Kidney (tissue), 14 donors: Measurements from ENCODE around the gene NUP62. TPM values are rescaled to one million over a fixed set of nuclear protein-coding genes. Genes with fewer than 3 reads are reported as not detected.

Source experiments
- DNase-seq, 5 donors: peaks; one replicate each; pipeline ENCODE4 v3.0.0-alpha.2; 2013 to 2020
- FAIRE-seq: peaks from 2 replicates; lab custom pipeline; 2012; peaks lifted over from hg19 to GRCh38; lab: Jason Lieb, UNC
- H3K27ac ChIP-seq, 2 donors: one replicate each; pipeline ENCODE4 v1.7.0; 2013; ENCODE audit warnings: low read depth in 2 of 2, low read length in 2 of 2, inconsistent platforms in 1 of 2
- H3K27me3 ChIP-seq: one replicate; pipeline ENCODE4 v1.7.1; 2013; ENCODE audit warnings: low read length, inconsistent platforms; ENCODE audit not compliant: control insufficient read depth, insufficient read depth
- H3K36me3 ChIP-seq, 3 donors: one replicate each; pipeline versions ENCODE4 v1.7.0 to v1.7.1; 2013; ENCODE audit warnings: low read length in 3 of 3, control low read depth in 1 of 3, inconsistent platforms in 1 of 3; ENCODE audit not compliant: insufficient read depth in 3 of 3, control insufficient read depth in 2 of 3
- H3K4me1 ChIP-seq, 3 donors: one replicate each; pipeline versions ENCODE4 v1.7.0 to v1.7.1; 2013; ENCODE audit warnings: low read length in 3 of 3, inconsistent platforms in 1 of 3, low read depth in 1 of 3; ENCODE audit not compliant: control insufficient read depth in 2 of 3, insufficient read depth in 2 of 3
- H3K4me3 ChIP-seq, 3 donors: one replicate each; pipeline versions ENCODE4 v1.7.0 to v1.8.1; 2013; ENCODE audit warnings: low read length in 3 of 3, control low read depth in 1 of 3, inconsistent platforms in 1 of 3
- H3K9ac ChIP-seq, 3 donors: one replicate each; pipeline versions ENCODE4 v1.7.0 to v1.7.1; 2013; ENCODE audit warnings: low read length in 3 of 3, control low read depth in 1 of 3, inconsistent platforms in 1 of 3
- H3K9me3 ChIP-seq, 3 donors: one replicate each; pipeline versions ENCODE4 v1.7.0 to v1.7.1; 2013; ENCODE audit warnings: low read length in 3 of 3, control low read depth in 1 of 3, inconsistent platforms in 1 of 3; ENCODE audit not compliant: control insufficient read depth in 2 of 3, insufficient read depth in 1 of 3
- intact Hi-C: fragments of 100-400 bp; cut with DNase I; formaldehyde crosslinking; loops from one replicate; pipeline ENCODE4 v1.11.1; 2022
- polyA plus RNA-seq: library from polyadenylated mRNA; stranded (reverse); fragments of 350-450 nt; fragmentation: Illumina TruSeq; extraction: RNeasy Lipid Tissue Mini Kit (QIAGEN cat#74804); gene quantifications from one replicate; pipeline ENCODE4 v1.2.3, GENCODE V29; 2014; ENCODE audit warnings: low read depth, low replicate concordance; ENCODE audit not compliant: insufficient read depth
- total RNA-seq: library from RNA; stranded (reverse); fragmentation: NEBNext Ultra II Directional; extraction: Animal tissue kit (Norgen Biotek cat#: 25700); gene quantifications from one replicate; pipeline ENCODE4 v1.2.1, GENCODE V29; 2021
- TF ChIP-seq, protein P1 (sequence below): IDR thresholded peaks from 3 replicates; pipeline ENCODE4 v1.5.1; 2012; ENCODE audit warnings: mild to moderate bottlenecking, moderate library complexity, borderline replicate concordance; ENCODE audit not compliant: insufficient read depth; ENCODE audit errors: extremely low read depth
- donor health status: control.
- donor health status: control.
- donor health status: control.
- donor health status: control.
- donor health status: control.
- donor health status: DM: yes; HTN: yes; CAD: no.
- donor health status: Normal renal cell carcinoma (clear cell type).

Gene NUP62
- total and polyA plus RNA-seq, 2 donors from 2014 or later = 17.1 to 39.0 TPM

DNA sequence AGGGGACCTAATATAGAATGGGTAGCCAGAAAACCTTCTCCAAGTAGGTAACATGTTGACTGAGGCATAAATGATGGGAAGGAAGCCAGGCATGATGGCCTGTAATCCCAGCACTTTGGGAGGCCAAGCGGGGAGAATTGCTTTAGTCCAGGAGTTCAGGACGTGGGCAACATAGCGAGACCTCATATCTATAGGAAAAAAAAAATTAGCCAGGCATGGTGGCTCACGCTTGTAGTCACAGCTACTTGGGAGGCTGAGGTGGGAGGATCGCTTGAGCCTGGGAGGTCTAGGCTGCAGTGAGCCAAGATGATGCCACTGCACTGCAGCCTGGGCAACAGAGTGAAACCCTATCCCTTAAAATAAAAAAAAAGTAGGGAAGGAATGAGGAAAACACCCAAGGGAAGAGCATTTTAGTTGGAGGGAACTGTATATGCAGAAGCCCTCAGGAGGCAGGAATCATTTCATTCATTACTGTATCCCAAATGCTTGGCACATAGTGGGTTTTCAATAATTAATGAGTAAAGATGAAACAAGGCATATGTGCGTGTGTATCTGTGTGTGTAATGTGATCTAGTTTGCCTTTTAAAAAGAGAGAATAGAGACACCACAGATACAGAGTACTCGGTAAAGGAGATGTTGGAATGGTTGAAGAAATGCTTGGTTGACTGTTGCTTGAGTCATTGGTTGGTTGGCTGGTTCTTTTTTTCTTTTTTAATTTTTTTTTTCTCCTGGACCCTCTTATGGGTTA, 2.2 kb upstream of the NUP62 start:
- DNase-seq (no peak), FAIRE-seq (no peak)
- Histone ChIP-seq H3K36me3 (peaks cover 0 to 6% (median 0%) of the 10 kb centered on the region in 3 donors), H3K27me3 (no peaks in the 10 kb centered on the region), H3K4me1 (peaks cover 3 to 10% (median 4%) of the 10 kb centered on the region in 3 donors), H3K4me3 (no peak overlapping the region), H3K9me3 (no peaks in the 10 kb centered on the region), H3K27ac (no peak overlapping the region), H3K9ac (no peak overlapping the region)
- TF ChIP-seq, protein P1, sequence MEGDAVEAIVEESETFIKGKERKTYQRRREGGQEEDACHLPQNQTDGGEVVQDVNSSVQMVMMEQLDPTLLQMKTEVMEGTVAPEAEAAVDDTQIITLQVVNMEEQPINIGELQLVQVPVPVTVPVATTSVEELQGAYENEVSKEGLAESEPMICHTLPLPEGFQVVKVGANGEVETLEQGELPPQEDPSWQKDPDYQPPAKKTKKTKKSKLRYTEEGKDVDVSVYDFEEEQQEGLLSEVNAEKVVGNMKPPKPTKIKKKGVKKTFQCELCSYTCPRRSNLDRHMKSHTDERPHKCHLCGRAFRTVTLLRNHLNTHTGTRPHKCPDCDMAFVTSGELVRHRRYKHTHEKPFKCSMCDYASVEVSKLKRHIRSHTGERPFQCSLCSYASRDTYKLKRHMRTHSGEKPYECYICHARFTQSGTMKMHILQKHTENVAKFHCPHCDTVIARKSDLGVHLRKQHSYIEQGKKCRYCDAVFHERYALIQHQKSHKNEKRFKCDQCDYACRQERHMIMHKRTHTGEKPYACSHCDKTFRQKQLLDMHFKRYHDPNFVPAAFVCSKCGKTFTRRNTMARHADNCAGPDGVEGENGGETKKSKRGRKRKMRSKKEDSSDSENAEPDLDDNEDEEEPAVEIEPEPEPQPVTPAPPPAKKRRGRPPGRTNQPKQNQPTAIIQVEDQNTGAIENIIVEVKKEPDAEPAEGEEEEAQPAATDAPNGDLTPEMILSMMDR = no peak
- intact Hi-C loops = no loop called here

DNA sequence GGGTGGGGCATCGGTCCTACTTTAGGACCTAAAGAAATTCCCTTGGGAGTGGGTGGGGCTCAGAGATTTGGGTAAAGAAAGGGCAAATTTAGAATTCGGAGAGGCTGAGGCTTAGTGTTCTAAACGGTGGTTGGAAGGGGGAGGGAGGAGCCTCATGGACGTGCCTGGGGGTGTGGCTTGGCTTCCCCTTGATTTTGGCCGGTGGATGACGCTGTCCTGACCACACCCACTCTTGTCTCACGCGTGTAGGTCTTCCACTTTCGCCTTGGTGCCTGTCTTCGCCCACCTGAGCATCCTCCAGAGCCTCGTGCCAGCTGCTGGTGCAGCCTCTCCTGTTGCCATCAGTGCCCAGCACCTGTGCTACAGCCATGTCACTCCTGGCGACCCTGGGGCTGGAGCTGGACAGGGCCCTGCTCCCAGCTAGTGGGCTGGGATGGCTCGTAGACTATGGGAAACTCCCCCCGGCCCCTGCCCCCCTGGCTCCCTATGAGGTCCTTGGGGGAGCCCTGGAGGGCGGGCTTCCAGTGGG, 1.2 kb upstream of the NUP62 start:
- FAIRE-seq (no peak), DNase-seq (peak in 3 of 5 donors; percentile 48 to 84 (median 84))
- Histone ChIP-seq H3K4me3 (peak overlapping the region in 1 of 3 donors; percentile 72), H3K9me3 (no peaks in the 10 kb centered on the region), H3K27ac (no peak overlapping the region), H3K4me1 (peaks cover 3 to 10% (median 4%) of the 10 kb centered on the region in 3 donors), H3K36me3 (peaks cover under 1 to 6% (median under 1%) of the 10 kb centered on the region in 3 donors), H3K9ac (no peak overlapping the region), H3K27me3 (no peaks in the 10 kb centered on the region)
- intact Hi-C loops = no loop called here
- TF ChIP-seq, protein P1 = no peak

DNA sequence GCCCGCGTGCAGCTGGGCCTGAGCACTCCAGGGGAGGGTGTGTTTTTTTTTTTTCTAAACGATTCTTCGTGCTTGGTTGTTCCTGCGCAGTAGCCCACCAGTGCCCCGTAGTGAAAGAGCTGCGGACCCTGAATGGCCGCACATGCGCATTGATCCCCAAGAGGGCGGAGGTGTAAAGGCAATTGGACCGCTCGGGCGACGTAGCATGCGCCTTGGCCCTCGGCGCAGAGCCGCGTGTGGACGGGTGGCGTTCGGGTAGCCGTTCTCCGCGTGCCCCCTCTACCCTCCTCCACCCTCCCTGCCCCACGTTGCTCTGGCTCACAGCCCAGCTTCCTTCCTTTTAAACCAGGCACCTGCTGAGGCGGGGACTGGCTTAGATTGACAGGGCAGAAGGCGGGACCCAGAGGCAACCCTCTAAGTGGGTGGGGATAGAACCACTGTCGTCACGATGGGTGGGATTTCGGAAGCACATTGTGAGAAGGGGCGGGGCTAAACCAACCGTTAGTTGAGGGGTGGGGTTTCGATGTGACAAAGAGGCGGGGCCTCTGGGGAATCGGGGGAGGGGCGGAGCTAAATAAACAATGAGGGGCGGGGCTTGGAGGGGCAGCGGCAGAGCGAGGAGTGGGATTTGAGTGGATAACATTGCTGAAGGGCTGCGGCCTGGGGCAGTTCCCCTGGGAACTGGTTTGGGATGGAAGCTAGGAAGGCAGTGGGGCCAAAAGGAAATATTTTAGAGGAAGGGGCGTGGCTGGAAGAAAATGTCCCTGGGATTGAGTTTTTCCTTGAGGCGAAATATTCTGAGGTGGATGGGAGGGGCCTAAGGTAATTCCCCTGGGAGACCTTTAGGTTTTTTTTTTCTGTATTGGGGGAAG, 543 bp upstream of the NUP62 start:
- Histone ChIP-seq H3K36me3 (peaks cover 2 to 6% (median 3%) of the 10 kb centered on the region in 3 donors), H3K9me3 (no peaks in the 10 kb centered on the region), H3K27ac (peak overlapping the region; percentile 90 to 94), H3K27me3 (no peaks in the 10 kb centered on the region), H3K4me3 (peak overlapping the region; percentile 72 to 91 (median 82)), H3K9ac (peak overlapping the region; percentile 68 to 81 (median 79)), H3K4me1 (peaks cover 3 to 10% (median 4%) of the 10 kb centered on the region in 3 donors)
- TF ChIP-seq, protein P1 = no peak
- FAIRE-seq = no peak
- intact Hi-C loops = no loop called here
- DNase-seq = peak; percentile 96 to 98 (median 97)
